Calu3 (cell line): ENCODE data around the gene CTNND2. TPM values are rescaled to one million over a fixed set of nuclear protein-coding genes. Genes with fewer than 3 reads are reported as not detected.
"Not testable (repeated sequence)": the region's sequence is repeated elsewhere in the genome, so short reads cannot be mapped to it uniquely, and the experiment has no call there.

Experiments used
- BruUV-seq: library from RNA; stranded (reverse); fragments of 400-500 nt; replicated peaks from 2 replicates; lab custom pipeline; 2021; lab: Mats Ljungman, UMichigan
- CTCF ChIA-PET: fragments of 300-600 bp; sonication (Branson Sonifier 250); formaldehyde crosslinking; loops from one replicate; lab custom pipeline; 2022; ENCODE audit warnings: antibody characterized with exemption; lab: Charles Lee
- DNase-seq: peaks from one replicate; pipeline ENCODE4 v3.0.0; 2022
- H3K27ac Mint-ChIP-seq: one replicate; pipeline ENCODE4 v1.8.0; 2022; ENCODE audit warnings: mixed read lengths; ENCODE audit not compliant: unreplicated experiment
- H3K27me3 Mint-ChIP-seq: one replicate; pipeline ENCODE4 v1.8.0; 2022; ENCODE audit warnings: mixed read lengths; ENCODE audit not compliant: unreplicated experiment
- H3K36me3 Mint-ChIP-seq: one replicate; pipeline ENCODE4 v1.8.0; 2022; ENCODE audit warnings: mild to moderate bottlenecking, moderate library complexity, mixed read lengths; ENCODE audit not compliant: insufficient read depth, unreplicated experiment
- H3K4me1 Mint-ChIP-seq: one replicate; pipeline ENCODE4 v1.8.0; 2022; ENCODE audit warnings: mild to moderate bottlenecking, low read depth, mixed read lengths; ENCODE audit not compliant: unreplicated experiment
- H3K4me3 Mint-ChIP-seq: one replicate; pipeline ENCODE4 v1.8.0; 2022; ENCODE audit warnings: mild to moderate bottlenecking, low read depth, moderate library complexity, mixed read lengths; ENCODE audit not compliant: unreplicated experiment
- H3K9me3 Mint-ChIP-seq: one replicate; pipeline ENCODE4 v1.8.0; 2022; ENCODE audit warnings: low read depth, mixed read lengths; ENCODE audit not compliant: unreplicated experiment
- CTCF ChIP-seq: fragments of 200-600 bp; IDR thresholded peaks from one replicate; pipeline ENCODE4 v1.8.0; 2022; ENCODE audit warnings: antibody characterized with exemption; ENCODE audit not compliant: unreplicated experiment
- intact Hi-C: fragments of 100-400 bp; cut with micrococcal nuclease; formaldehyde crosslinking; loops from one replicate; pipeline ENCODE4 v1.10.0; 2022; ENCODE audit not compliant: unreplicated experiment
- total RNA-seq: library from RNA; stranded (reverse); gene quantifications from 2 replicates; pipeline ENCODE4 v1.2.3, GENCODE V29; 2022

Gene CTNND2
- total RNA-seq, 1 experiment from 2014 or later, result 19.6 TPM

- TF ChIP-seq CTCF, result no peak
- no peak overlapping the region for H3K4me3 Mint-ChIP-seq
- H3K36me3 Mint-ChIP-seq, result no peaks in the 10 kb centered on the region
- H3K9me3 Mint-ChIP-seq, result peaks cover 3% of the 10 kb centered on the region
- H3K4me1 Mint-ChIP-seq, result no peaks in the 10 kb centered on the region
- H3K27me3 Mint-ChIP-seq, result no peaks in the 10 kb centered on the region
- BruUV-seq, result no TSS peak
- intact Hi-C loops, result no loop called here
- CTCF ChIA-PET, result no interaction called here
- no peak overlapping the region for H3K27ac Mint-ChIP-seq
- no peak for DNase-seq
Measured at GRCh38 chr5:11426442-11426841, 477.8 kb downstream of the CTNND2 start.

GRCh38 chr5:11422342-11422741 is 481.9 kb downstream of the CTNND2 start:
- H3K4me3 Mint-ChIP-seq, result no peak overlapping the region
- CTCF ChIA-PET, result interaction anchor here (0.9 kb wide), 1 partner anchor 17 kb away, joined by 4 read pairs; no protein-coding TSS in a partner anchor
- no peaks in the 10 kb centered on the region for H3K36me3 Mint-ChIP-seq
- H3K4me1 Mint-ChIP-seq, result no peaks in the 10 kb centered on the region
- no peak overlapping the region for H3K27ac Mint-ChIP-seq
- H3K27me3 Mint-ChIP-seq, result no peaks in the 10 kb centered on the region
- no peak for TF ChIP-seq CTCF
- DNase-seq, result no peak
- intact Hi-C loops, result no loop called here
- H3K9me3 Mint-ChIP-seq, result peaks cover 3% of the 10 kb centered on the region
- no TSS peak for BruUV-seq

- CTCF ChIA-PET, result no interaction called here
- H3K4me3 Mint-ChIP-seq, result no peak overlapping the region
Measured at GRCh38 chr5:11420969-11421368, 483.3 kb downstream of the CTNND2 start.

DNA sequence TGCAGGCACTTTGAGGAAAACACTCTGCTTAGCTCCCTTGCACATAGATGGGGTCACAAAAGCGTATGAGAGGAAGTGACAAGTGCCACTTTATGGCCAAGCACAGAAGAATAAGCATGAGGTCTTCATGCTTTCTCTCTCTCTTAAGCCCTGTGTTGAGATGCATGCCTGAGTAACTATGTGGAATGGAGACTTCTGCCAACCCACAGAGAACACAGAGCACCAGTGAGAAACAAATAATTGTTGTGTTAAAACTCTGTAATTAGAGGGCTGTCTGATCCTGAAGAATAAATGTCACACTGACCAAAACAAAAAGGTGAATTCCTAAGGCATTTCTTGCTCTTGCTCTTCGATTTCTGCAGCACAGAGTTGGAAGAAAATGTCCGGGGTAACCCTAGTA is 488.5 kb downstream of the CTNND2 start:
- CTCF ChIA-PET, result no interaction called here
- intact Hi-C loops, result no loop called here
- BruUV-seq, result no TSS peak
- Mint-ChIP-seq H3K27me3 (no peaks in the 10 kb centered on the region), H3K27ac (no peak overlapping the region), H3K9me3 (no peaks in the 10 kb centered on the region), H3K4me3 (no peak overlapping the region), H3K36me3 (no peaks in the 10 kb centered on the region), H3K4me1 (no peaks in the 10 kb centered on the region)
- TF ChIP-seq CTCF, result no peak
- no peak for DNase-seq

More at GRCh38 chr5:11420969-11421368, 483.3 kb downstream of the CTNND2 start:
- intact Hi-C loops, result no loop called here
- H3K27ac Mint-ChIP-seq, result no peak overlapping the region
- BruUV-seq, result no TSS peak
- no peak for DNase-seq
- peaks cover 1% of the 10 kb centered on the region for H3K9me3 Mint-ChIP-seq
- H3K36me3 Mint-ChIP-seq, result no peaks in the 10 kb centered on the region
- no peaks in the 10 kb centered on the region for H3K4me1 Mint-ChIP-seq
- TF ChIP-seq CTCF, result no peak
- H3K27me3 Mint-ChIP-seq, result no peaks in the 10 kb centered on the region

DNA sequence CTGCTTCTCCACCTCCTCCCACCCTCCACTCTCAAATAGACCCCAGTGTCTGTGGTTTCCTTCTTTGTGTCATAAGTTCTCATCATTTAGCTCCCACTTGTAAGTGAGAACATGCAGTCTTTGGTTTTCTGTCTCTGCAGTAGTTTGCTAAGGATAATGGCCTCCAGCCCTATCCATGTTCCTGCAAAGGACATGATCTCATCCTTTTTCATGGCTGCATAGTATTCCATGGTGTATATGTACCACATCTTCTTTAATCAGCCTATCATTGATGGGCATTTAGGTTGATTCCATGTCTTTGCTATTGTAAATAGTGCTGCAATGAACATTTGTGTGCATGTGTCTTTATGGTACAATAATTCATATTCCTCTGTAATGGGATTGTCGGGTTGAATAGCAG is 489.5 kb downstream of the CTNND2 start:
- H3K27ac Mint-ChIP-seq, H3K27me3 Mint-ChIP-seq, H3K9me3 Mint-ChIP-seq, H3K4me3 Mint-ChIP-seq, CTCF ChIA-PET, BruUV-seq, intact Hi-C loops, H3K4me1 Mint-ChIP-seq, H3K36me3 Mint-ChIP-seq, DNase-seq: not testable (repeated sequence)
